GM12878 (cell line): Measurements from ENCODE around the gene KCNMB2. TPM values are rescaled to one million over a fixed set of nuclear protein-coding genes. Genes with fewer than 3 reads are reported as not detected.

ENCODE experiments used
- ATAC-seq: fragments of 200-7000 bp; cut with Tn5 transposase; 3 replicates; pipeline ENCODE4 v1.9.1; 2020; ENCODE audit warnings: mild to moderate bottlenecking, moderate library complexity
- BruUV-seq: library from RNA; stranded (reverse); fragments of 400-500 nt; replicated peaks from 2 replicates; lab custom pipeline; 2021; lab: Mats Ljungman, UMichigan
- CTCF ChIA-PET: fragments of 300-600 bp; sonication (Branson Sonifier 250); formaldehyde crosslinking; extraction: SDS; loops from one replicate; lab custom pipeline; 2021; ENCODE audit warnings: inconsistent platforms; lab: Yijun Ruan, JAX
- POLR2A ChIA-PET: fragments of 350-600 bp; formaldehyde crosslinking; extraction: SDS; loops from one replicate; lab custom pipeline; 2021; ENCODE audit warnings: inconsistent platforms; lab: Charles Lee
- RAD21 ChIA-PET: fragments of 300-600 bp; sonication (Branson Sonifier 250); formaldehyde crosslinking; loops from one replicate; lab custom pipeline; 2023; ENCODE audit warnings: antibody characterized with exemption; ENCODE audit not compliant: unreplicated experiment; lab: Charles Lee
- SMC1A ChIA-PET: fragments of 300-600 bp; sonication (Branson Sonifier 250); formaldehyde crosslinking; loops from one replicate; lab custom pipeline; 2023; ENCODE audit not compliant: unreplicated experiment, uncharacterized antibody; lab: Charles Lee
- DNase-seq: peaks from one replicate; pipeline ENCODE4 v3.0.0-alpha.2; 2011; ENCODE audit warnings: low read depth, low spot score
- FAIRE-seq: peaks from 3 replicates; lab custom pipeline; 2011; peaks lifted over from hg19 to GRCh38; lab: Jason Lieb, UNC
- H2AFZ ChIP-seq: 2 replicates; pipeline ENCODE4 v1.6.0; 2011; ENCODE audit warnings: low read depth, low read length, control low read depth; ENCODE audit not compliant: control insufficient read depth
- H3K27ac ChIP-seq: 2 replicates; pipeline ENCODE4 v1.5.1; 2011; ENCODE audit warnings: control low read depth; ENCODE audit not compliant: control insufficient read depth, insufficient read depth
- H3K27me3 ChIP-seq, 2 experiments: replicated peaks in 1 of 2; 2 replicates each; pipeline versions ENCODE4 v1.6.0 to v1.6.1; 2011; ENCODE audit warnings: low read length in 1 of 2; ENCODE audit not compliant: control insufficient read depth in 2 of 2, insufficient read depth in 2 of 2
- H3K36me3 ChIP-seq, 2 experiments: 2 replicates each; pipeline ENCODE4 v1.5.1; 2011; ENCODE audit warnings: low read length in 1 of 2; ENCODE audit not compliant: control insufficient read depth in 2 of 2, insufficient read depth in 2 of 2
- H3K4me1 ChIP-seq: 2 replicates; pipeline ENCODE4 v1.6.1; 2011; ENCODE audit warnings: mild to moderate bottlenecking, low read length, moderate library complexity, mixed read lengths; ENCODE audit not compliant: control insufficient read depth, insufficient read depth
- H3K4me2 ChIP-seq: 2 replicates; pipeline ENCODE4 v1.6.0; 2011; ENCODE audit warnings: control low read depth; ENCODE audit not compliant: control insufficient read depth, insufficient read depth
- H3K4me3 ChIP-seq: fragments of 200-600 bp; sonication (generic); 2 replicates; pipeline ENCODE4 v1.5.1; 2016
- H3K79me2 ChIP-seq: 2 replicates; pipeline ENCODE4 v1.6.0; 2011; ENCODE audit warnings: low read length; ENCODE audit not compliant: control insufficient read depth, insufficient read depth
- H3K9ac ChIP-seq: 2 replicates; pipeline ENCODE4 v1.8.0; 2011; ENCODE audit warnings: low read length, control low read depth, mixed read lengths; ENCODE audit not compliant: control insufficient read depth, insufficient read depth
- H3K9me3 ChIP-seq: replicated peaks from 3 replicates; pipeline ENCODE4 v1.5.1; 2011; ENCODE audit warnings: mild to moderate bottlenecking, low read length; ENCODE audit not compliant: control insufficient read depth, insufficient read depth
- H4K20me1 ChIP-seq: 2 replicates; pipeline ENCODE4 v1.6.0; 2011; ENCODE audit not compliant: control insufficient read depth, insufficient read depth
- BCLAF1 ChIP-seq: fragments of 450-650 bp; IDR thresholded peaks from 2 replicates; pipeline ENCODE4 v1.6.1; 2017; ENCODE audit warnings: antibody characterized with exemption, mild to moderate bottlenecking, moderate library complexity
- CHD1 ChIP-seq: IDR thresholded peaks from 2 replicates; pipeline ENCODE4 v1.6.1; 2012; ENCODE audit warnings: low read depth, low read length, improper control_type of control experiment
- EGR1 ChIP-seq, 2 experiments: IDR thresholded peaks; 1 replicate in 1 of 2; 2 replicates in 1 of 2; pipeline ENCODE4 v1.6.1; 2011 to 2012; ENCODE audit warnings: low read depth in 2 of 2, low read length in 2 of 2, borderline replicate concordance in 1 of 2, mild to moderate bottlenecking in 1 of 2, moderate library complexity in 1 of 2
- FOS ChIP-seq: IDR thresholded peaks from 3 replicates; pipeline ENCODE4 v1.6.1; 2011; ENCODE audit warnings: borderline replicate concordance; ENCODE audit not compliant: insufficient read length; ENCODE audit errors: extremely low read depth
- IKZF1 ChIP-seq: fragments of 450-650 bp; conservative IDR thresholded peaks from 2 replicates; pipeline ENCODE4 v1.6.1; 2017; ENCODE audit warnings: antibody characterized with exemption, mild to moderate bottlenecking
- MTA3 ChIP-seq: IDR thresholded peaks from 2 replicates; pipeline ENCODE4 v1.6.1; 2012; ENCODE audit warnings: low read length, inconsistent platforms, borderline replicate concordance
- MXI1 ChIP-seq: fragments of 150-350 bp; IDR thresholded peaks from 2 replicates; pipeline ENCODE4 v1.6.1; 2011; ENCODE audit warnings: low read depth, mild to moderate bottlenecking, inconsistent platforms, low read length, improper control_type of control experiment
- NBN ChIP-seq: fragments of 450-650 bp; IDR thresholded peaks from 2 replicates; pipeline ENCODE4 v1.6.1; 2016
- NKRF ChIP-seq: fragments of 450-650 bp; conservative IDR thresholded peaks from 2 replicates; pipeline ENCODE4 v1.6.1; 2017; ENCODE audit warnings: mild to moderate bottlenecking, moderate library complexity
- POLR2AphosphoS2 ChIP-seq: IDR thresholded peaks from 2 replicates; pipeline ENCODE4 v1.6.1; 2011; ENCODE audit warnings: low read depth, mild to moderate bottlenecking, low read length, improper control_type of control experiment, moderate library complexity
- SMAD5 ChIP-seq: IDR thresholded peaks from 2 replicates; pipeline ENCODE4 v1.6.1; 2016; ENCODE audit warnings: antibody characterized with exemption, low read depth
- SMARCA5 ChIP-seq: fragments of 450-650 bp; IDR thresholded peaks from 2 replicates; pipeline ENCODE4 v1.6.1; 2017; ENCODE audit warnings: mild to moderate bottlenecking
- SPI1 ChIP-seq: IDR thresholded peaks from 2 replicates; pipeline ENCODE4 v1.6.1; 2011; ENCODE audit warnings: low read depth, mild to moderate bottlenecking, low read length, moderate library complexity, borderline replicate concordance; ENCODE audit not compliant: insufficient read depth
- SREBF2 ChIP-seq: IDR thresholded peaks from 2 replicates; pipeline ENCODE4 v1.6.1; 2012; ENCODE audit warnings: mild to moderate bottlenecking, low read length
- USF1 ChIP-seq: IDR thresholded peaks from 2 replicates; pipeline ENCODE4 v1.6.1; 2011; ENCODE audit warnings: borderline replicate concordance, low read depth, mild to moderate bottlenecking, moderate library complexity, mixed read lengths, low read length; ENCODE audit not compliant: insufficient read depth; ENCODE audit errors: extremely low read length
- WRNIP1 ChIP-seq: IDR thresholded peaks from 2 replicates; pipeline ENCODE4 v1.6.1; 2011; ENCODE audit warnings: low read depth, low read length, improper control_type of control experiment, borderline replicate concordance
- ZNF207 ChIP-seq: fragments of 450-650 bp; IDR thresholded peaks from 2 replicates; pipeline ENCODE4 v1.6.1; 2014; ENCODE audit warnings: antibody characterized with exemption, mild to moderate bottlenecking, borderline replicate concordance
- ZNF622 ChIP-seq: fragments of 450-650 bp; IDR thresholded peaks from 2 replicates; pipeline ENCODE4 v1.6.1; 2017; ENCODE audit warnings: mild to moderate bottlenecking, inconsistent platforms
- WGBS: methylation state at CpG from one replicate; pipeline ENCODE4 v1.1.6; 2016; ENCODE audit warnings: low lambda C conversion rate; ENCODE audit not compliant: insufficient replicate concordance, insufficient coverage; ENCODE audit errors: missing lambda C conversion rate; 5-methylcytosine and 5-hydroxymethylcytosine counted together
- in situ Hi-C: fragments of 300-500 bp; cut with MboI; formaldehyde crosslinking; loops from 9 replicates; pipeline ENCODE4 v1.14.3; 2018; ENCODE audit warnings: mixed read lengths
- intact Hi-C: fragments of 100-400 bp; cut with micrococcal nuclease; formaldehyde crosslinking; loops from one replicate; pipeline ENCODE4 v1.14.2; 2022; ENCODE audit not compliant: unreplicated experiment
- polyA plus RNA-seq, 11 experiments: library from polyadenylated mRNA; depleted of rRNA in 4 of 11; unstranded in 6 of 11; stranded (reverse) in 5 of 11; fragments of >200 nt; fragmentation: Nextera tagmentation in 4 of 11; fragmentation: Illumina TruSeq in 1 of 11; extraction: Ambion mirVana in 4 of 11; extraction: Trizol in 1 of 11; gene quantifications; 1 replicate in 1 of 11; 2 replicates in 10 of 11; pipeline versions ENCODE4 v1.2.1 to v1.2.3, GENCODE V29; 2011 to 2016; ENCODE audit warnings: inconsistent platforms in 2 of 11, missing spikeins in 2 of 11, low read depth in 1 of 11
- total RNA-seq, 4 experiments: library from RNA; depleted of rRNA in 3 of 4; stranded (reverse); fragments of >200 nt in 3 of 4; fragmentation: Illumina TruSeq in 1 of 4; extraction: Trizol in 1 of 4; gene quantifications; 2 replicates each; pipeline versions ENCODE4 v1.2.1 to v1.2.3, GENCODE V29; 2013 to 2021

Gene KCNMB2
- total and polyA plus RNA-seq, 10 of the 15 experiments (the other 5 are each of a cell fraction or from before 2014, with no cell fraction given): 0.22 to 18.8 (median 11.0) TPM

GRCh38 chr3:178805741-178806140, 269.5 kb downstream of the KCNMB2 start:
- no peaks in the 10 kb centered on the region for H3K27me3 ChIP-seq
- TF ChIP-seq MXI1 (no peak), SMAD5 (no peak), WRNIP1 (no peak), USF1 (no peak), ZNF622 (no peak), SREBF2 (no peak), SMARCA5 (no peak), ZNF207 (no peak), FOS (no peak), POLR2AphosphoS2 (no peak), MTA3 (no peak), CHD1 (no peak), IKZF1 (no peak), EGR1 (IDR thresholded peaks at IDR 0.05; ENCODE audit: borderline replicate concordance in 1 of 2, low read depth in 2 of 2, low read length in 2 of 2) (no peak), SPI1 (no peak), NBN (no peak), NKRF (no peak), BCLAF1 (no peak)
- RAD21 ChIA-PET: no interaction called here
- no peaks in the 10 kb centered on the region for H3K79me2 ChIP-seq
- POLR2A ChIA-PET: no interaction called here
- no peak overlapping the region for H3K9ac ChIP-seq
- no peaks in the 10 kb centered on the region for H4K20me1 ChIP-seq
- SMC1A ChIA-PET: no interaction called here
- no peak overlapping the region for H3K4me2 ChIP-seq
- no TSS peak for BruUV-seq
- H3K36me3 ChIP-seq: no peaks in the 10 kb centered on the region
- intact Hi-C loops: no loop called here
- no peaks in the 10 kb centered on the region for H3K9me3 ChIP-seq
- in situ Hi-C loops: no loop called here
- ATAC-seq: no peak
- no peak overlapping the region for H3K4me3 ChIP-seq
- DNase-seq: no peak
- H3K27ac ChIP-seq: no peak overlapping the region
- no peaks in the 10 kb centered on the region for H3K4me1 ChIP-seq
- H2AFZ ChIP-seq: no peak overlapping the region
- no peak for FAIRE-seq
- 67% methylated on average over 7 of the region's 7 CpGs for WGBS
- CTCF ChIA-PET: no interaction called here
